Karpas-422 (cell line): Measurements from ENCODE around the gene ROCK1. TPM values are rescaled to one million over a fixed set of nuclear protein-coding genes. Genes with fewer than 3 reads are reported as not detected.

Experiments used
- DNase-seq: peaks from one replicate; pipeline ENCODE4 v3.0.0-alpha.2; 2015
- H2AFZ ChIP-seq: fragments of 200-600 bp; sonication (generic); 2 replicates; pipeline ENCODE4 v1.6.1; 2014; ENCODE audit warnings: antibody characterized with exemption, low read length, mixed read lengths
- H3K27ac ChIP-seq: fragments of 200-600 bp; sonication (generic); 2 replicates; pipeline ENCODE4 v1.5.1; 2014; ENCODE audit warnings: mild to moderate bottlenecking, low read length, moderate library complexity
- H3K27me3 ChIP-seq: fragments of 200-600 bp; sonication (generic); 2 replicates; pipeline ENCODE4 v1.6.1; 2014; ENCODE audit warnings: low read length, mixed read lengths
- H3K36me3 ChIP-seq: fragments of 200-600 bp; sonication (generic); 2 replicates; pipeline ENCODE4 v1.6.1; 2014; ENCODE audit warnings: low read length, mixed read lengths; ENCODE audit not compliant: insufficient read depth
- H3K4me1 ChIP-seq: fragments of 200-600 bp; sonication (generic); 2 replicates; pipeline ENCODE4 v1.6.1; 2014; ENCODE audit warnings: mild to moderate bottlenecking, low read length, mixed read lengths
- H3K4me2 ChIP-seq: fragments of 200-600 bp; sonication (generic); 2 replicates; pipeline ENCODE4 v1.6.1; 2014; ENCODE audit warnings: low read length, low read depth, mild to moderate bottlenecking; ENCODE audit not compliant: poor library complexity, severe bottlenecking
- H3K4me3 ChIP-seq: fragments of 200-600 bp; sonication (generic); 2 replicates; pipeline ENCODE4 v1.5.1; 2014; ENCODE audit warnings: mild to moderate bottlenecking, antibody characterized with exemption, low read length, mixed read lengths
- H3K79me2 ChIP-seq: fragments of 200-600 bp; sonication (generic); 2 replicates; pipeline ENCODE4 v1.6.1; 2014; ENCODE audit warnings: mild to moderate bottlenecking, low read length, mixed read lengths
- H3K9ac ChIP-seq: fragments of 200-600 bp; sonication (generic); 2 replicates; pipeline ENCODE4 v1.6.0; 2014; ENCODE audit warnings: low read length
- H3K9me2 ChIP-seq: fragments of 200-600 bp; sonication (generic), shearing (Covaris generic); replicated peaks from 2 replicates; pipeline ENCODE4 v1.6.0; 2014; ENCODE audit warnings: mild to moderate bottlenecking, low read length, moderate library complexity; ENCODE audit not compliant: insufficient read depth
- H3K9me3 ChIP-seq: fragments of 300-700, 200-600 bp; sonication (generic); 2 replicates; pipeline ENCODE4 v1.6.1; 2014; ENCODE audit warnings: low read length, mixed read lengths
- H4K20me1 ChIP-seq: fragments of 200-600 bp; sonication (generic); 2 replicates; pipeline ENCODE4 v1.6.1; 2014; ENCODE audit warnings: mild to moderate bottlenecking, antibody characterized with exemption, low read length, low read depth; ENCODE audit not compliant: insufficient read depth
- total RNA-seq: library from RNA; depleted of rRNA; stranded (reverse); fragments of >200 nt; shearing (Covaris generic); gene quantifications from 2 replicates; pipeline ENCODE4 v1.2.3, GENCODE V29; 2014; ENCODE audit warnings: low replicate concordance

The ROCK1 gene
- total RNA-seq, 1 experiment from 2014 or later = 47.0 TPM

DNA sequence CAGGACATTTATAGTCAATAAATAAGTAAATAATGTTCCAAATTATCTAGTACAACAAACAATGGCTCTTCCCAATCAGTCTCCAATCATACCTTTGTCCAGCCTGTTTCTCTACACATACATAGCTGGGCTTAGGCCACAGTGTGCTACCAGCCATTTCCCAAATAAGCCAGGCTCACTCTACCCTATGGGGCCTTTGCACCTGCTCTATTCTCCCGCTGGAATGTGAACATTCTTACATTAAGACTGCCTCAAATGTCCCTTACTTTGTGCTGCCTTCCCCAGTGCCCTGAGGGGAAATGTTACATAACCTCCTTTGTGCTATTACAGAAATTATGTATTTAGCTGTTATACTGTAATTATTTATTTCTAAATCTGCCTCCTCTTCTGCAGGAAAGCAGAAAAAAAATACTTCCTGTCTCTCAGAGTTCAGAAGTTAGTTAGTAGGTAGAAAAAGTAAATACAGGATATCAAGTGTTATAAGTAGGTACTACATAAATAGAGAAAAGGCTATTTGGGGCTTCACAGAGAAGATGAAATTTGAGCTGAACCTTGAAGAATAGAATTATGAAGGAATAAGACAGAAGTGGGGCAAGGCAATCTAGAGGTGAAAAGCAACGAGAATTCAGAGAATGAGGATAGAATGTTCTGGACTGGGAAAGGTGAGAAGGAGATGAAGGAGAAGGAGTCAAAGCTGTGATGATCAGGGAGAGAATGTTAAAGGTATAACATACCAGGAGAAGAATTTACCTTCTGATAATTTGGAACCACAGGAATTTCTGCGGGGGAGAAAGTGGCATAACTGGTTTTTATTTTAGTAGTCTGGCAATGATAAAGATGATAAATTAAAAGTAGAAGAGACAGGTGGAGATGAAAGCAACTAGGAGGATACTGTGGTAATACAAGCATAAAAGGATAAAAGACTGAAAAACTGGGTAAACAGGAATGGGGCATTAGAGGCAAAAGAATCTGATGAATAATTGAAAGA lies 37.0 kb downstream of the ROCK1 start:
- DNase-seq = peak; percentile 53
- Histone ChIP-seq H2AFZ (no peak overlapping the region), H3K4me2 (peak overlapping the region; percentile 64)

DNA sequence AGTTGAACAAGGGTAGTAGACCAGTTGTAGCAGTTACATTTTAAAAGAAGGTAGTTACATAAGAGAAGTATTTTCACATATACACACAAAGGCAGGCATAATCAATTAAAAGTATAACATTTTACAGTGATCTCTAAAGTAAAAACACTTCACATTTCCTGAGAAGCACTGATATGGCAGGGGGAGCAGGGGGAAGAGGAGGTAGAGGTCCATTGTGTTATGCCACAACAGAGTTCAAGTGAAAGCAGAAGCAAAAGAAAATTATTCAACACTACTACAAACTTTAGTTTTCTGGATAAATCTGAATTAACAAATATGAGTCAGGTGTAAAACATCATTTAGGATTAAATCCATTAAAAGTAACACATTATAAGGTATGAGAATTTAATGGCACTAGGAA lies 38.4 kb downstream of the ROCK1 start:
- no peak for DNase-seq
- Histone ChIP-seq H3K9me2 (no peaks in the 10 kb centered on the region), H3K4me2 (no peak overlapping the region), H3K79me2 (peaks cover 97% of the 10 kb centered on the region), H3K4me1 (peaks cover 42% of the 10 kb centered on the region), H3K27ac (no peak overlapping the region), H3K36me3 (no peaks in the 10 kb centered on the region; the same call in 1 of the 2 replicates), H4K20me1 (peaks cover 18% of the 10 kb centered on the region), H3K4me3 (no peak overlapping the region), H3K27me3 (no peaks in the 10 kb centered on the region), H3K9ac (no peak overlapping the region), H3K9me3 (no peaks in the 10 kb centered on the region), H2AFZ (no peak overlapping the region)

More for the DNA sequence above, 37.0 kb downstream of the ROCK1 start:
- Histone ChIP-seq H3K4me3 (peak overlapping the region; percentile 16; the same call in 1 of the 2 replicates), H3K9me2 (no peaks in the 10 kb centered on the region), H3K27ac (peak overlapping the region; percentile 48), H3K79me2 (peaks cover 97% of the 10 kb centered on the region), H3K36me3 (no peaks in the 10 kb centered on the region), H3K9me3 (no peaks in the 10 kb centered on the region), H4K20me1 (peaks cover 22% of the 10 kb centered on the region), H3K27me3 (no peaks in the 10 kb centered on the region), H3K9ac (peak overlapping the region; percentile 16; the same call in 1 of the 2 replicates), H3K4me1 (peaks cover 55% of the 10 kb centered on the region)

DNA sequence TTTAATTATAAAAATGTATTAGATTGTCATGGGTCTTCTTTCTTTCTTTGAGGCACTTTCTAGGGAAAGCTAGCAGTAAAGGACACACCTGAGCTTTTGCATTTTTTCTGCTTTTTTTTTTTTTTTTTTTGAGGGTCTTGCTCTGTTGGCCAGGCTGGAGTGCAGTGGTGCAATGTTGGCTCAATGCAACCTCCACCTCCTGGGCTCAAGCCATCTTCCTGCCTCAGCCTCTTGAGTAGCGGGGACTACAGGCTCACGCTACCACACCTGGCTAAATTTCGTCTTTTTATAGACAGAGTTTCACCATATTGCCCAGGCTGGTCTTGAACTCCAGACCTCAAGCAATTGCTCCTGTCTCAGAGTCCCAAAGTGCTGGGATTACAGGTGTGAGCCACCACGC lies 40.5 kb downstream of the ROCK1 start:
- Histone ChIP-seq H4K20me1 (peaks cover 10% of the 10 kb centered on the region; the same call in 1 of the 2 replicates), H3K4me2 (no peak overlapping the region), H3K36me3 (no peaks in the 10 kb centered on the region; the same call in 1 of the 2 replicates), H3K9me2 (no peaks in the 10 kb centered on the region), H3K9ac (no peak overlapping the region), H3K27ac (no peak overlapping the region), H3K4me1 (peaks cover 28% of the 10 kb centered on the region), H3K79me2 (peaks cover 94% of the 10 kb centered on the region), H3K27me3 (no peaks in the 10 kb centered on the region), H3K9me3 (no peaks in the 10 kb centered on the region), H2AFZ (no peak overlapping the region), H3K4me3 (no peak overlapping the region)
- no peak for DNase-seq

DNA sequence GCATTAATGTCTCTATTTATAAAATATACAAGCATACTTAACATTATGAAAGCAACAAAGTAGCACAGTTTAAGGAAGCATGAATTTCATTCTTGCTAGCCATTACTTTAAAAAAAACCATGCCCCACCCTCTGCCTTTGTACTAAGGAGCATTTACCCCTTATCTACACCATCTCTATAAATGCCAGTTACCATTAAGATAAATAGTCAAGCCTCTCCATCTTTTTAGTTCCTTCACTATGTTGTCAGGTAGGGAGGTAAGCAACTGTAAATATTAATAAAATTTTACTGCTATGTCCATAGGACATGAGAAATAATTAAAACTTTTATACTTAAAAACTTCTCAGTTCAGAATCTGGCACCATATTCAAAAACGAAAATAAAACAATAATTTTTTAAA lies 42.1 kb downstream of the ROCK1 start:
- no peak overlapping the region for H3K9ac ChIP-seq
- no peaks in the 10 kb centered on the region for H3K9me3 ChIP-seq
- H3K79me2 ChIP-seq = peaks cover 92% of the 10 kb centered on the region
- H3K4me3 ChIP-seq = no peak overlapping the region
- peaks cover 12% of the 10 kb centered on the region for H3K4me1 ChIP-seq
- no peaks in the 10 kb centered on the region; the same call in 1 of the 2 replicates for H3K36me3 ChIP-seq
- H2AFZ ChIP-seq = no peak overlapping the region
- no peak for DNase-seq
- no peak overlapping the region for H3K27ac ChIP-seq
- H3K27me3 ChIP-seq = no peaks in the 10 kb centered on the region
- H4K20me1 ChIP-seq = peaks cover 5% of the 10 kb centered on the region; the same call in 1 of the 2 replicates
- no peak overlapping the region for H3K4me2 ChIP-seq
- no peaks in the 10 kb centered on the region for H3K9me2 ChIP-seq

DNA sequence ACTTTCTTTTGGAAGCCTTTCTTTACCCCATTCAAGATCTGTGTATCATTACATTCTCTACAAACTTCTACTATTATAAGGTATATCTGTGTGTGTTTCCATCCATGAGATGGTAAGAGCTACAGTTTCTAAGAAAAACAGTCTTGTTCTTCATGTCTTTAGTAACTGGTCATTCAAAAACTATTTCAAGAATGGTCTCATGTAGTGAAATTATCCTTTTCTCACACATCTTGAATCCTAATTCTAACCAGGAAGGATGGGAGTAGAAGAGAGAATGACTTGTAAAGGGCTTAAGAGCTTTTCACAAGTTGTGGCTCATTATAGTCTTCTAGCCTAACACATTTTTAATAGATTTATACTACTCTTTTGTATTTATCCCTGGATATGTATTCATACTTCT lies 47.3 kb downstream of the ROCK1 start:
- Histone ChIP-seq H3K27ac (no peak overlapping the region), H2AFZ (no peak overlapping the region), H3K9ac (no peak overlapping the region), H3K4me2 (no peak overlapping the region), H3K9me3 (no peaks in the 10 kb centered on the region), H3K36me3 (peaks cover 6% of the 10 kb centered on the region; the same call in 1 of the 2 replicates), H3K4me3 (no peak overlapping the region), H3K9me2 (no peaks in the 10 kb centered on the region), H4K20me1 (no peaks in the 10 kb centered on the region), H3K79me2 (peaks cover 92% of the 10 kb centered on the region), H3K27me3 (no peaks in the 10 kb centered on the region), H3K4me1 (no peaks in the 10 kb centered on the region)
- DNase-seq = no peak

DNA sequence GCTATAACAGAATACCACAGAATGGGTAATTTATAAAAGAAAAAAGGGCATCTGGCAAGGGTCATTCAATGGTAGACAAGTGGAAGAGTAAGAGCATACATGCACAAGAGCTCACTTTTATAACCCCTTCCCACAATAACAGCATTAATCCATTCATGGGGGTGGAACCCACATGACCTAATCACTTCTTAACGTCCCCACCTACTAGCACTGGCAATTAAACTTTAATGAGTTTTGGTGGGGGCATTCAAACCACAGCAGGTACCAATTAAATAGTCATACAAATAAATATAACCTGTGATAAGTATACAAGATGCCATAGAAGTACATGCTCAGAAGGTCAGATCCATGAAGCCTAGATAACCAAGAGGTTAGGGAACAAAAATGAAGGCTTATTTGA lies 48.6 kb downstream of the ROCK1 start:
- no peaks in the 10 kb centered on the region for H3K9me2 ChIP-seq
- H3K4me3 ChIP-seq = no peak overlapping the region
- no peaks in the 10 kb centered on the region for H4K20me1 ChIP-seq
- peaks cover 6% of the 10 kb centered on the region; the same call in 1 of the 2 replicates for H3K36me3 ChIP-seq
- no peaks in the 10 kb centered on the region for H3K9me3 ChIP-seq
- no peaks in the 10 kb centered on the region for H3K27me3 ChIP-seq
- no peak overlapping the region for H3K9ac ChIP-seq
- H3K4me2 ChIP-seq = no peak overlapping the region
- H3K79me2 ChIP-seq = peaks cover 92% of the 10 kb centered on the region
- no peak overlapping the region for H3K27ac ChIP-seq
- no peak for DNase-seq
- no peaks in the 10 kb centered on the region for H3K4me1 ChIP-seq
- H2AFZ ChIP-seq = no peak overlapping the region

DNA sequence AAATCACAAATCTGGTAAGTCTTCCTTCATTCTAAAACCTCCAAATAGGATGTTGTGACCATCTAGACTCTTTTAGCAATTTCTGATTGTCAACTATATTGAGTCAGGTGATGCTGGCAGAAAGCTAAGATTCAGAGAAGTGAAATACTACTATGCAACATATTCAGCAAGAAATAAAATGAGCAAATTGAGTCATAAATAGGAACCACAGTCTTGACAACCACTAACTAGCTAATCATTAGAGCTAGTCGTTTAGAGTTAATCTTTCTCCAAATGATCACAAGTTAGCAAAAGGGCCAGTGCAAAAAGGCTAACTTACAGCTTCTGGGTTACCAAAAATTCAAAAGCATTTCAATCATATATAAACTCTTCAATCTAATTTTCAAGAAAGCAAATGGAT lies 54.5 kb downstream of the ROCK1 start:
- peaks cover 97% of the 10 kb centered on the region for H3K79me2 ChIP-seq

DNA sequence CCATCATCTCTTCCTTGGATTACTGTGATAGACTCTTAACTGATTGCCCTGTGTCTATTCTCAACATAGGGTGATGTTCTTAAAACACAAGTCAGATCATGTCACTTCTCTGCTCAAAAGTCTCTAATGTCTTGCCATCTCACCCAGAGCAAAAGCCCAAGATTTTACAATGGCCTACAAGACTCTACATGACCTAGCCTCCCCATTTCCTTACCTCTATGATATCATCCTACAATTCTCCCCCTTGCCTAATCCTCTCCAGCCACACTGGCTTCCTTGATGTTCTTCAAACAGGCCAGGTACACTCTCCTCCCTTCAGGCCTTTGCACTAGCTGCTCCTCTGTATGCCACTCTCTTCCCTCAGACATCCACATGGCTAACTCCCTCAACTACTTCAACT lies 55.1 kb downstream of the ROCK1 start:
- Histone ChIP-seq H3K9me3 (no peaks in the 10 kb centered on the region), H4K20me1 (no peaks in the 10 kb centered on the region), H3K9me2 (no peaks in the 10 kb centered on the region), H3K27me3 (no peaks in the 10 kb centered on the region), H3K9ac (no peak overlapping the region), H3K27ac (no peak overlapping the region), H3K36me3 (peaks cover under 1% of the 10 kb centered on the region; the same call in 1 of the 2 replicates), H3K4me2 (no peak overlapping the region), H3K4me3 (no peak overlapping the region), H3K4me1 (peaks cover 15% of the 10 kb centered on the region), H3K79me2 (peaks cover 97% of the 10 kb centered on the region), H2AFZ (no peak overlapping the region)
- DNase-seq = no peak

More for the DNA sequence above, 54.5 kb downstream of the ROCK1 start:
- Histone ChIP-seq H3K36me3 (peaks cover 6% of the 10 kb centered on the region; the same call in 1 of the 2 replicates), H3K27me3 (no peaks in the 10 kb centered on the region), H3K4me1 (peaks cover 15% of the 10 kb centered on the region), H3K4me3 (no peak overlapping the region), H2AFZ (no peak overlapping the region), H3K27ac (no peak overlapping the region), H3K9ac (no peak overlapping the region), H3K4me2 (no peak overlapping the region), H3K9me2 (no peaks in the 10 kb centered on the region), H4K20me1 (no peaks in the 10 kb centered on the region), H3K9me3 (no peaks in the 10 kb centered on the region)
- no peak for DNase-seq
